GM18520 (cell line): ENCODE measurements around the gene DNM2.
A peak's percentile ranks its signal among the peaks of the same experiment; 100 is the strongest.
"Not testable (repeated sequence)": the region's sequence is repeated elsewhere in the genome, so short reads cannot be mapped to it uniquely, and the experiment has no call there.

Experiments used
- ATAC-seq: cut with Tn5 transposase; IDR thresholded peaks from one replicate; pipeline ENCODE4 v1.9.1; 2021; ENCODE audit not compliant: unreplicated experiment

The DNM2 gene

GRCh38 chr19:10856899-10857298, 139.0 kb downstream of the DNM2 start:
- not testable (repeated sequence) for ATAC-seq

- no peak for ATAC-seq
These were observed 140.4 kb downstream of the DNM2 start for GRCh38 chr19:10858204-10858828.

GRCh38 chr19:10861103-10861651, 143.3 kb downstream of the DNM2 start:
- no peak for ATAC-seq

GRCh38 chr19:10862561-10863106, 144.8 kb downstream of the DNM2 start:
- ATAC-seq, result no peak

- no peak for ATAC-seq
These were observed 145.3 kb downstream of the DNM2 start for GRCh38 chr19:10863107-10863717.

- ATAC-seq, result no peak
These were observed 146.6 kb downstream of the DNM2 start for GRCh38 chr19:10864538-10864899.

GRCh38 chr19:10866495-10866894, 148.6 kb downstream of the DNM2 start:
- no peak for ATAC-seq

GRCh38 chr19:10868872-10869547, 151.1 kb downstream of the DNM2 start:
- ATAC-seq, result no peak

GRCh38 chr19:10869872-10870311, 152.0 kb downstream of the DNM2 start:
- ATAC-seq, result not testable (repeated sequence)

- no peak for ATAC-seq
These were observed 152.6 kb downstream of the DNM2 start for GRCh38 chr19:10870501-10870954.

- peak; percentile 67 for ATAC-seq
These were observed 153.2 kb downstream of the DNM2 start, which contains the start of gene CARM1 for GRCh38 chr19:10870955-10871603. Gene CARM1, plus strand, starts transcription at chr19:10871553. Its CDS starts 150 bp downstream, at chr19:10871703.

- ATAC-seq, result peak; percentile 3
These were observed 154.0 kb downstream of the DNM2 start for GRCh38 chr19:10871711-10872545.

GRCh38 chr19:10872546-10873107, 154.7 kb downstream of the DNM2 start:
- ATAC-seq, result no peak

GRCh38 chr19:10874024-10874423, 156.1 kb downstream of the DNM2 start:
- no peak for ATAC-seq

GRCh38 chr19:10876459-10877240, 158.8 kb downstream of the DNM2 start:
- peak; percentile 39 for ATAC-seq

GRCh38 chr19:10877608-10878007, 159.7 kb downstream of the DNM2 start:
- not testable (repeated sequence) for ATAC-seq

- no peak for ATAC-seq
These were observed 160.4 kb downstream of the DNM2 start for GRCh38 chr19:10878253-10878652.
